Mesothelial cell of epicardium (in vitro differentiated cells): ENCODE data around the gene MED31. TPM values are rescaled to one million over a fixed set of nuclear protein-coding genes. Genes with fewer than 3 reads are reported as not detected.
"Not testable (repeated sequence)": the region's sequence is repeated elsewhere in the genome, so short reads cannot be mapped to it uniquely, and the experiment has no call there.

Experiments
- DNase-seq, 2 experiments: peaks; one replicate each; pipeline ENCODE4 v3.0.0; 2021; ENCODE audit warnings: low spot score in 2 of 2; ENCODE audit not compliant: unreplicated experiment in 2 of 2
- H3K27ac Mint-ChIP-seq: 2 replicates; pipeline ENCODE4 v1.8.0; 2021; ENCODE audit warnings: mixed read lengths
- H3K27me3 Mint-ChIP-seq: 2 replicates; pipeline ENCODE4 v1.8.0; 2021; ENCODE audit warnings: low read depth, mixed read lengths
- H3K36me3 Mint-ChIP-seq: 2 replicates; pipeline ENCODE4 v1.8.0; 2021; ENCODE audit warnings: mixed read lengths
- H3K4me1 Mint-ChIP-seq: 2 replicates; pipeline ENCODE4 v1.8.0; 2021; ENCODE audit warnings: mixed read lengths
- H3K4me3 Mint-ChIP-seq: 2 replicates; pipeline ENCODE4 v1.8.0; 2021; ENCODE audit warnings: mild to moderate bottlenecking, moderate library complexity, mixed read lengths
- H3K9me3 Mint-ChIP-seq: 2 replicates; pipeline ENCODE4 v1.8.0; 2021; ENCODE audit warnings: mixed read lengths
- total RNA-seq: library from RNA; stranded (reverse); gene quantifications from 3 replicates; pipeline ENCODE4 v1.2.1, GENCODE V29; 2021
- TF ChIP-seq, protein P1 (sequence below): fragments of 200-600 bp; sonication (generic); IDR thresholded peaks from one replicate; pipeline ENCODE4 v1.5.0; 2021; ENCODE audit warnings: antibody characterized with exemption; ENCODE audit not compliant: unreplicated experiment

Gene MED31
- total RNA-seq, 1 donor from 2014 or later: 12.1 TPM

- no peak for DNase-seq
- no peak overlapping the region for H3K4me3 Mint-ChIP-seq
- H3K36me3 Mint-ChIP-seq: no peaks in the 10 kb centered on the region
- TF ChIP-seq, protein P1, sequence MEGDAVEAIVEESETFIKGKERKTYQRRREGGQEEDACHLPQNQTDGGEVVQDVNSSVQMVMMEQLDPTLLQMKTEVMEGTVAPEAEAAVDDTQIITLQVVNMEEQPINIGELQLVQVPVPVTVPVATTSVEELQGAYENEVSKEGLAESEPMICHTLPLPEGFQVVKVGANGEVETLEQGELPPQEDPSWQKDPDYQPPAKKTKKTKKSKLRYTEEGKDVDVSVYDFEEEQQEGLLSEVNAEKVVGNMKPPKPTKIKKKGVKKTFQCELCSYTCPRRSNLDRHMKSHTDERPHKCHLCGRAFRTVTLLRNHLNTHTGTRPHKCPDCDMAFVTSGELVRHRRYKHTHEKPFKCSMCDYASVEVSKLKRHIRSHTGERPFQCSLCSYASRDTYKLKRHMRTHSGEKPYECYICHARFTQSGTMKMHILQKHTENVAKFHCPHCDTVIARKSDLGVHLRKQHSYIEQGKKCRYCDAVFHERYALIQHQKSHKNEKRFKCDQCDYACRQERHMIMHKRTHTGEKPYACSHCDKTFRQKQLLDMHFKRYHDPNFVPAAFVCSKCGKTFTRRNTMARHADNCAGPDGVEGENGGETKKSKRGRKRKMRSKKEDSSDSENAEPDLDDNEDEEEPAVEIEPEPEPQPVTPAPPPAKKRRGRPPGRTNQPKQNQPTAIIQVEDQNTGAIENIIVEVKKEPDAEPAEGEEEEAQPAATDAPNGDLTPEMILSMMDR: no peak
- no peaks in the 10 kb centered on the region for H3K9me3 Mint-ChIP-seq
- H3K27ac Mint-ChIP-seq: no peak overlapping the region
- peaks cover 43% of the 10 kb centered on the region for H3K27me3 Mint-ChIP-seq
- H3K4me1 Mint-ChIP-seq: peaks cover 3% of the 10 kb centered on the region
Measured at GRCh38 chr17:6695565-6695964, 44.2 kb upstream of the MED31 start.

GRCh38 chr17:6695051-6695450 is 43.6 kb upstream of the MED31 start:
- peaks cover 43% of the 10 kb centered on the region for H3K27me3 Mint-ChIP-seq
- no peaks in the 10 kb centered on the region for H3K4me1 Mint-ChIP-seq
- H3K4me3 Mint-ChIP-seq: no peak overlapping the region
- no peaks in the 10 kb centered on the region for H3K36me3 Mint-ChIP-seq
- TF ChIP-seq, protein P1: no peak
- no peak overlapping the region for H3K27ac Mint-ChIP-seq
- DNase-seq: no peak
- no peaks in the 10 kb centered on the region for H3K9me3 Mint-ChIP-seq

DNA sequence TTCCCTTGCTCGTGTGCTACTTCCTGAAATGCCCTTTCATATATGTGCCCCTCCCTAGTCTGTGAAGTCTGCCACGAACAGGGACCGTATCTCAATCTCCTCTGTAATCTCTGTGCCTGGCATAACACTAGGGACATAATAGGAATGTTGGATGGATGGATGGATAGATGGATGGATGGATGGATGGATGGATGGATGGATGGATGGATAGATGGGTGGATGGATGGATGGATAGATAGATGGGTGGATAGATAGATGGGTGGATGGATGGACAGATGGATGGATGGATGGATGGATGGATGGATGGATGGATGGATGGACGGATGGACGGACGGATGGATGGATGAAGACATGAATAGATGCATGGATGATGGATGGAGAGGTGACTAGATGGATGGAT is 40.6 kb upstream of the MED31 start:
- not testable (repeated sequence) for DNase-seq, H3K4me3 Mint-ChIP-seq, H3K4me1 Mint-ChIP-seq, H3K27ac Mint-ChIP-seq, H3K9me3 Mint-ChIP-seq, H3K36me3 Mint-ChIP-seq
- H3K27me3 Mint-ChIP-seq: peaks cover 49% of the 10 kb centered on the region

DNA sequence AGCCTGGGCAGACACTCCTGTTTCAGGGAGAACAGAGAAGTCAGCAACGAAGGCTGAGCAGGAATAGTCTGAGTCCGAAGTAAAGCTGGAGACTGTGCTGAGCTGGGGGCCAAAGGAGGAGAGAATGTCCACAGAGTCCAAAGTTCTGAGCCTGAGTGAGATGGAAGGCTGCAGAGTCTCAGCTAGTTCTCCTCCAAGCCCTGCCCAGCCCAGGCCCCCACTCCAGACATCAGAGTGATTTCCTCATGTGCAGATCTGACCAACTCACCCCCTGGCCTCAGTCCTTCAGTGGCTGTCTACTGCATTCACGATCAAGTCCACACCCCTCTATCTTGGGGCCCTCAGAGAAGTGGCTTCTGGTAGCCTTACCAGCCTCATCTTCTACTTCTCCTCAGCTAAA is 40.1 kb upstream of the MED31 start:
- Mint-ChIP-seq H3K27ac (no peak overlapping the region), H3K9me3 (no peaks in the 10 kb centered on the region), H3K4me3 (no peak overlapping the region), H3K27me3 (peaks cover 52% of the 10 kb centered on the region), H3K4me1 (no peaks in the 10 kb centered on the region), H3K36me3 (no peaks in the 10 kb centered on the region)
- TF ChIP-seq, protein P1: no peak
- DNase-seq: no peak

- Mint-ChIP-seq H3K4me1 (no peaks in the 10 kb centered on the region), H3K27me3 (peaks cover 51% of the 10 kb centered on the region)
- no peak for DNase-seq
Measured at GRCh38 chr17:6690641-6691040, 39.2 kb upstream of the MED31 start.

GRCh38 chr17:6688944-6689343 is 37.5 kb upstream of the MED31 start:
- H3K4me1 Mint-ChIP-seq: no peaks in the 10 kb centered on the region
- no peak overlapping the region for H3K27ac Mint-ChIP-seq
- H3K36me3 Mint-ChIP-seq: no peaks in the 10 kb centered on the region
- no peak overlapping the region for H3K4me3 Mint-ChIP-seq
- DNase-seq: no peak
- H3K9me3 Mint-ChIP-seq: no peaks in the 10 kb centered on the region
- peaks cover 53% of the 10 kb centered on the region for H3K27me3 Mint-ChIP-seq
- TF ChIP-seq, protein P1: no peak

More at GRCh38 chr17:6690641-6691040, 39.2 kb upstream of the MED31 start:
- H3K27ac Mint-ChIP-seq: no peak overlapping the region
- no peak overlapping the region for H3K4me3 Mint-ChIP-seq
- TF ChIP-seq, protein P1: no peak
- H3K36me3 Mint-ChIP-seq: no peaks in the 10 kb centered on the region
- H3K9me3 Mint-ChIP-seq: no peaks in the 10 kb centered on the region
